Kidney (tissue), 14 donors: Measurements from ENCODE around the gene BLOC1S1. TPM values are rescaled to one million over a fixed set of nuclear protein-coding genes. Genes with fewer than 3 reads are reported as not detected.

ENCODE experiments used
- DNase-seq, 5 donors: peaks; one replicate each; pipeline ENCODE4 v3.0.0-alpha.2; 2013 to 2020
- FAIRE-seq: peaks from 2 replicates; lab custom pipeline; 2012; peaks lifted over from hg19 to GRCh38; lab: Jason Lieb, UNC
- H3K27ac ChIP-seq, 2 donors: one replicate each; pipeline ENCODE4 v1.7.0; 2013; ENCODE audit warnings: low read depth in 2 of 2, low read length in 2 of 2, inconsistent platforms in 1 of 2
- H3K27me3 ChIP-seq: one replicate; pipeline ENCODE4 v1.7.1; 2013; ENCODE audit warnings: low read length, inconsistent platforms; ENCODE audit not compliant: control insufficient read depth, insufficient read depth
- H3K36me3 ChIP-seq, 3 donors: one replicate each; pipeline versions ENCODE4 v1.7.0 to v1.7.1; 2013; ENCODE audit warnings: low read length in 3 of 3, control low read depth in 1 of 3, inconsistent platforms in 1 of 3; ENCODE audit not compliant: insufficient read depth in 3 of 3, control insufficient read depth in 2 of 3
- H3K4me1 ChIP-seq, 3 donors: one replicate each; pipeline versions ENCODE4 v1.7.0 to v1.7.1; 2013; ENCODE audit warnings: low read length in 3 of 3, inconsistent platforms in 1 of 3, low read depth in 1 of 3; ENCODE audit not compliant: control insufficient read depth in 2 of 3, insufficient read depth in 2 of 3
- H3K4me3 ChIP-seq, 3 donors: one replicate each; pipeline versions ENCODE4 v1.7.0 to v1.8.1; 2013; ENCODE audit warnings: low read length in 3 of 3, control low read depth in 1 of 3, inconsistent platforms in 1 of 3
- H3K9ac ChIP-seq, 3 donors: one replicate each; pipeline versions ENCODE4 v1.7.0 to v1.7.1; 2013; ENCODE audit warnings: low read length in 3 of 3, control low read depth in 1 of 3, inconsistent platforms in 1 of 3
- H3K9me3 ChIP-seq, 3 donors: one replicate each; pipeline versions ENCODE4 v1.7.0 to v1.7.1; 2013; ENCODE audit warnings: low read length in 3 of 3, control low read depth in 1 of 3, inconsistent platforms in 1 of 3; ENCODE audit not compliant: control insufficient read depth in 2 of 3, insufficient read depth in 1 of 3
- intact Hi-C: fragments of 100-400 bp; cut with DNase I; formaldehyde crosslinking; loops from one replicate; pipeline ENCODE4 v1.11.1; 2022
- polyA plus RNA-seq: library from polyadenylated mRNA; stranded (reverse); fragments of 350-450 nt; fragmentation: Illumina TruSeq; extraction: RNeasy Lipid Tissue Mini Kit (QIAGEN cat#74804); gene quantifications from one replicate; pipeline ENCODE4 v1.2.3, GENCODE V29; 2014; ENCODE audit warnings: low read depth, low replicate concordance; ENCODE audit not compliant: insufficient read depth
- total RNA-seq: library from RNA; stranded (reverse); fragmentation: NEBNext Ultra II Directional; extraction: Animal tissue kit (Norgen Biotek cat#: 25700); gene quantifications from one replicate; pipeline ENCODE4 v1.2.1, GENCODE V29; 2021
- TF ChIP-seq, protein P1 (sequence below): IDR thresholded peaks from 3 replicates; pipeline ENCODE4 v1.5.1; 2012; ENCODE audit warnings: mild to moderate bottlenecking, moderate library complexity, borderline replicate concordance; ENCODE audit not compliant: insufficient read depth; ENCODE audit errors: extremely low read depth
- donor health status: control.
- donor health status: control.
- donor health status: control.
- donor health status: control.
- donor health status: control.
- donor health status: DM: yes; HTN: yes; CAD: no.
- donor health status: Normal renal cell carcinoma (clear cell type).

BLOC1S1 gene
- total and polyA plus RNA-seq, 2 donors from 2014 or later: 116 to 451 TPM

- Histone ChIP-seq H3K9ac (peak overlapping the region; percentile 28 to 61 (median 31)), H3K27me3 (no peaks in the 10 kb centered on the region), H3K9me3 (no peaks in the 10 kb centered on the region), H3K4me3 (peak overlapping the region; percentile 67 to 76 (median 69)), H3K27ac (no peak overlapping the region), H3K36me3 (no peaks in the 10 kb centered on the region), H3K4me1 (peaks cover 2 to 15% (median 4%) of the 10 kb centered on the region in 3 donors)
- intact Hi-C loops: loop anchor here (10.0 kb wide), 1 partner anchor 51 kb away; no protein-coding TSS in a partner anchor
- DNase-seq: peak; percentile 75 to 89 (median 85)
- FAIRE-seq: no peak
- TF ChIP-seq, protein P1, sequence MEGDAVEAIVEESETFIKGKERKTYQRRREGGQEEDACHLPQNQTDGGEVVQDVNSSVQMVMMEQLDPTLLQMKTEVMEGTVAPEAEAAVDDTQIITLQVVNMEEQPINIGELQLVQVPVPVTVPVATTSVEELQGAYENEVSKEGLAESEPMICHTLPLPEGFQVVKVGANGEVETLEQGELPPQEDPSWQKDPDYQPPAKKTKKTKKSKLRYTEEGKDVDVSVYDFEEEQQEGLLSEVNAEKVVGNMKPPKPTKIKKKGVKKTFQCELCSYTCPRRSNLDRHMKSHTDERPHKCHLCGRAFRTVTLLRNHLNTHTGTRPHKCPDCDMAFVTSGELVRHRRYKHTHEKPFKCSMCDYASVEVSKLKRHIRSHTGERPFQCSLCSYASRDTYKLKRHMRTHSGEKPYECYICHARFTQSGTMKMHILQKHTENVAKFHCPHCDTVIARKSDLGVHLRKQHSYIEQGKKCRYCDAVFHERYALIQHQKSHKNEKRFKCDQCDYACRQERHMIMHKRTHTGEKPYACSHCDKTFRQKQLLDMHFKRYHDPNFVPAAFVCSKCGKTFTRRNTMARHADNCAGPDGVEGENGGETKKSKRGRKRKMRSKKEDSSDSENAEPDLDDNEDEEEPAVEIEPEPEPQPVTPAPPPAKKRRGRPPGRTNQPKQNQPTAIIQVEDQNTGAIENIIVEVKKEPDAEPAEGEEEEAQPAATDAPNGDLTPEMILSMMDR: peak; percentile 8
Observed at GRCh38 chr12:55743406-55744339, 27.8 kb downstream of the BLOC1S1 start.

DNA sequence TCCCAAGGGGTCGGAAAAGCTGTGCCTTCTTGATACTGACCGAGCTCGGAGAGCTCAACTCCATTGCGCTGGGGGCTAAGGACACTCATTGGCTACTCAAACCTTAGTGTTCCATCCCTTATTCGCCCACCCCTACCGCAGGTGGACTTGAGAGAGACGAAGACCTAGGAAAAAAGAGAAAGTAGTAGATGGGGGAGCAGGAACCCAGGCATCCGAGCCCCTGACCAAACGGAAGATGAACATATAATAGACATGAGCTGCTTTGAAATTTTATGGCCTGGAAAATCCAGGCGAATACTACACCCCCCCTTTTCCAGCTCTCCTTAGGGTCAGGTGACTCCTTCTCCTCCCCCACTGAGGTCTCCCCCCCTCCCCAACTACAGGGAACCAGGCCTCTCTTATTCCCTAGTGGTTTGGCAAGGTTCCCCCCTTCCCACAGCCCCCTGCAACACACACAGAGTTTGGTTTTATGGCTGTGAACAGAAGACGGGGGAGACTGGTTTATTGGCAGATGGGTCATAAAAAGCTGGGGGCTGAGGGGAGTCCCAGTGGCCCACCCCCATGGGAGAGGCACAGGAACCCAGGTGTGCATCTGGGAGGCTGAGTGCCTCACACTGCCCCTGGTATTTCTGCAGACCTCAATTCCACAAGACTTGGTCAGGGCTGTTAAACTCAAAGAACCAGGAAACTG is 28.6 kb downstream of the BLOC1S1 start:
- H3K4me1 ChIP-seq: peaks cover 2 to 15% (median 4%) of the 10 kb centered on the region in 3 donors
- TF ChIP-seq, protein P1: no peak
- no peaks in the 10 kb centered on the region for H3K36me3 ChIP-seq
- no peaks in the 10 kb centered on the region for H3K9me3 ChIP-seq
- H3K9ac ChIP-seq: peak overlapping the region; percentile 28 to 61 (median 31)
- intact Hi-C loops: loop anchor here (10.0 kb wide), 1 partner anchor 50 kb away; no protein-coding TSS in a partner anchor
- no peaks in the 10 kb centered on the region for H3K27me3 ChIP-seq
- DNase-seq (peak in 3 of 5 donors; percentile 45 to 68 (median 58)), FAIRE-seq (no peak)
- peak overlapping the region; percentile 67 to 76 (median 69) for H3K4me3 ChIP-seq
- H3K27ac ChIP-seq: peak overlapping the region in 1 of 2 donors; percentile 20

- Histone ChIP-seq H3K4me1 (peaks cover 2 to 15% (median 4%) of the 10 kb centered on the region in 3 donors), H3K27ac (peak overlapping the region; percentile 55 to 61), H3K27me3 (no peaks in the 10 kb centered on the region), H3K4me3 (peak overlapping the region; percentile 3 to 76 (median 67)), H3K36me3 (no peaks in the 10 kb centered on the region), H3K9me3 (no peaks in the 10 kb centered on the region), H3K9ac (peak overlapping the region in 2 of 3 donors; percentile 44 to 52)
- intact Hi-C loops: loop anchor here (10.0 kb wide), 1 partner anchor 49 kb away; no protein-coding TSS in a partner anchor
- FAIRE-seq (no peak), DNase-seq (peak in 4 of 5 donors; percentile 87 to 96 (median 92))
- TF ChIP-seq, protein P1: no peak
Observed at GRCh38 chr12:55745361-55746173, 29.7 kb downstream of the BLOC1S1 start.
